Measurements from ENCODE around the gene SS18. TPM values are rescaled to one million over a fixed set of nuclear protein-coding genes. Genes with fewer than 3 reads are reported as not detected.

Gene SS18
- polyA plus RNA-seq, 2 donors = 30.4 to 40.6 TPM

DNA sequence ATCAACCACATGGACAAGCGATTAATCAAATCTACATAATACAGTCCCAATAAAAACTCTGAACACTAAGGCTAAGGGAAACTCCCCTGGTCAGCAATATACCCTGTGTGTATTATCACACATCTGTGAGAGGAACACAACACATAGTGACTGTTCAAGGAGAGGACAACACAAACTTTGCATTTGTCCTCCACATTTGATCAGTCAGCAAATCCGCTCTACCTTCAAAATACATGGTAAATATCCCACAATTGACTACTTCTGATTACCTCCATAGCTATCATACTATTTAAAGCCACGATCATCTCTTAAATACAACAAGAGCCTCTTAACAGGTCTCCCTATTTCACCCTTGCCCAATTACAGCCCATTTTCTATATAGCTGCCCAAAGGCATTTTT, 45.6 kb downstream of the SS18 start:
- 97 to 98% methylated on average over 3 of the region's 3 CpGs for WGBS, 2 donors
- H3K4me3 ChIP-seq (ENCODE audit: low read depth in 1 of 2, low read length in 2 of 2) = no peak overlapping the region
- no peaks in the 10 kb centered on the region for H3K4me1 ChIP-seq (ENCODE audit: control insufficient read depth in 2 of 2, insufficient read depth in 2 of 2, low read length in 1 of 2)
- no peaks in the 10 kb centered on the region for H3K27me3 ChIP-seq (ENCODE audit: control insufficient read depth in 1 of 2, insufficient read depth in 2 of 2, low read length in 2 of 2)
- H3K27ac ChIP-seq (ENCODE audit: low read depth in 2 of 2, low read length in 1 of 2) = no peak overlapping the region
- H3K36me3 ChIP-seq (ENCODE audit: control insufficient read depth in 2 of 2, insufficient read depth in 2 of 2, low read length in 1 of 2) = no peaks in the 10 kb centered on the region
- no peaks in the 10 kb centered on the region for H3K9me3 ChIP-seq (ENCODE audit: control insufficient read depth in 2 of 2, insufficient read depth in 1 of 2, low read depth in 1 of 2, low read length in 1 of 2)

GRCh38 chr18:26040051-26040656, 50.3 kb downstream of the SS18 start:
- Histone ChIP-seq H3K27ac (ENCODE audit: low read depth in 2 of 2, low read length in 1 of 2) (no peak overlapping the region), H3K27me3 (ENCODE audit: control insufficient read depth in 1 of 2, insufficient read depth in 2 of 2, low read length in 2 of 2) (no peaks in the 10 kb centered on the region), H3K4me3 (ENCODE audit: low read depth in 1 of 2, low read length in 2 of 2) (no peak overlapping the region), H3K4me1 (ENCODE audit: control insufficient read depth in 2 of 2, insufficient read depth in 2 of 2, low read length in 1 of 2) (no peaks in the 10 kb centered on the region), H3K36me3 (ENCODE audit: control insufficient read depth in 2 of 2, insufficient read depth in 2 of 2, low read length in 1 of 2) (peaks cover 0 to 2% of the 10 kb centered on the region in 2 donors), H3K9me3 (ENCODE audit: control insufficient read depth in 2 of 2, insufficient read depth in 1 of 2, low read depth in 1 of 2, low read length in 1 of 2) (no peaks in the 10 kb centered on the region)
- 62 to 63% methylated on average over 1 of the region's 1 CpG for WGBS, 2 donors

GRCh38 chr18:26039203-26039602, 51.2 kb downstream of the SS18 start:
- peaks cover 0 to 2% of the 10 kb centered on the region in 2 donors for H3K36me3 ChIP-seq (ENCODE audit: control insufficient read depth in 2 of 2, insufficient read depth in 2 of 2, low read length in 1 of 2)
- 100% methylated on average over 1 of the region's 1 CpG for WGBS, 2 donors
- H3K27ac ChIP-seq (ENCODE audit: low read depth in 2 of 2, low read length in 1 of 2) = no peak overlapping the region
- no peaks in the 10 kb centered on the region for H3K9me3 ChIP-seq (ENCODE audit: control insufficient read depth in 2 of 2, insufficient read depth in 1 of 2, low read depth in 1 of 2, low read length in 1 of 2)
- H3K4me1 ChIP-seq (ENCODE audit: control insufficient read depth in 2 of 2, insufficient read depth in 2 of 2, low read length in 1 of 2) = no peaks in the 10 kb centered on the region
- no peak overlapping the region for H3K4me3 ChIP-seq (ENCODE audit: low read depth in 1 of 2, low read length in 2 of 2)
- no peaks in the 10 kb centered on the region for H3K27me3 ChIP-seq (ENCODE audit: control insufficient read depth in 1 of 2, insufficient read depth in 2 of 2, low read length in 2 of 2)

DNA sequence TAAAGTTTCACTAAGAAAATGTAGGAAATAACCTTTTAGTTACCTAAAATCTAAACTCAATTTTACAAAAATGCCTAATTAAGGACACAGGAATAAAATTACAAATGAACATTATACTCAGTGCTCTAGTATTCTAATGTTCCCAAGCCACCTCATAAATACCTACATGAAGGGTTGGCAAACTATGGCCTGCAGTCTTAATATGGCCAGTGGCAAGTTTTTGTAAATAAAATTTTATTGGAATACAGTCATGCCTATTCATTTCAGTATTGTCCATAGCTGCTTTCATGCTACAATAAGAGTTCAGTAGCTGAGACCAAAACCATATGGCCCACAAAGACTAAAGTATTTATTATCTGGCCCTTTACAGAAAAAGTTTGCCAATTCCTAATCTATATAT, 53.8 kb downstream of the SS18 start:
- H3K4me1 ChIP-seq (ENCODE audit: control insufficient read depth in 2 of 2, insufficient read depth in 2 of 2, low read length in 1 of 2) = no peaks in the 10 kb centered on the region
- no peaks in the 10 kb centered on the region for H3K9me3 ChIP-seq (ENCODE audit: control insufficient read depth in 2 of 2, insufficient read depth in 1 of 2, low read depth in 1 of 2, low read length in 1 of 2)
- H3K4me3 ChIP-seq (ENCODE audit: low read depth in 1 of 2, low read length in 2 of 2) = no peak overlapping the region
- peaks cover 0 to 4% of the 10 kb centered on the region in 2 donors for H3K36me3 ChIP-seq (ENCODE audit: control insufficient read depth in 2 of 2, insufficient read depth in 2 of 2, low read length in 1 of 2)
- no peaks in the 10 kb centered on the region for H3K27me3 ChIP-seq (ENCODE audit: control insufficient read depth in 1 of 2, insufficient read depth in 2 of 2, low read length in 2 of 2)
- no peak overlapping the region for H3K27ac ChIP-seq (ENCODE audit: low read depth in 2 of 2, low read length in 1 of 2)

DNA sequence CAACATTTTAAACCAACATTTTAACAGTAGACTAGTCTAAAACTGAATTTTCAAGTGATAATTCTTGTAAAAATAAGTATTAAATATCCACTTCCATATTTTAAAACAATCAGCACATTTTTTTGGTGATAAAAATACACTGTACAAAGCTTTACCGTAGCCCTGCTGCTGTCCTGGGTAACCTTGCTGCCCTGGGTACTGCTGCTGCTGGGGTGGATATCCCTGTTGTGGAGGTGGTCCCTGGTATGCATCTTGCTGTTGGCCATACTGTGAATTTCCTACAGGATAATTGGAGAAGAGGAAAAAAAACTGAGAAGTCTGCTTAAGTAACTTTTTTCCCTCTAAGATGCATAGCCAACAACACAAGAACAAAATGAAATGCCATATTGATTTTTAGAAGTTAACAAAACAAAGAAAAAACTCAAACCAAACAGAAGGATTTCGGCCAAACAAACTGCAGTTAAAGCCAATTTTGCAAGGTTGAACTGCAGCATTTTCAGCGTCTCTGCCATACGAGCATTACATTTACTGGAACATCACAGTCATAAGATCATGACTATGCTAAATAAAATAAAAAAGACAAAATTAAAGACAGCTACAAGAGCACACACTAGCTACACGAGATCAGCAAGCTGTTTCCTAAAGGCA, 55.4 kb downstream of the SS18 start:
- WGBS, 2 donors = 77 to 93% methylated on average over 5 of the region's 5 CpGs
- Histone ChIP-seq H3K27ac (ENCODE audit: low read depth in 2 of 2, low read length in 1 of 2) (no peak overlapping the region), H3K36me3 (ENCODE audit: control insufficient read depth in 2 of 2, insufficient read depth in 2 of 2, low read length in 1 of 2) (peaks cover 1 to 6% of the 10 kb centered on the region in 2 donors), H3K9me3 (ENCODE audit: control insufficient read depth in 2 of 2, insufficient read depth in 1 of 2, low read depth in 1 of 2, low read length in 1 of 2) (no peaks in the 10 kb centered on the region), H3K4me1 (ENCODE audit: control insufficient read depth in 2 of 2, insufficient read depth in 2 of 2, low read length in 1 of 2) (no peaks in the 10 kb centered on the region), H3K4me3 (ENCODE audit: low read depth in 1 of 2, low read length in 2 of 2) (no peak overlapping the region), H3K27me3 (ENCODE audit: control insufficient read depth in 1 of 2, insufficient read depth in 2 of 2, low read length in 2 of 2) (no peaks in the 10 kb centered on the region)

DNA sequence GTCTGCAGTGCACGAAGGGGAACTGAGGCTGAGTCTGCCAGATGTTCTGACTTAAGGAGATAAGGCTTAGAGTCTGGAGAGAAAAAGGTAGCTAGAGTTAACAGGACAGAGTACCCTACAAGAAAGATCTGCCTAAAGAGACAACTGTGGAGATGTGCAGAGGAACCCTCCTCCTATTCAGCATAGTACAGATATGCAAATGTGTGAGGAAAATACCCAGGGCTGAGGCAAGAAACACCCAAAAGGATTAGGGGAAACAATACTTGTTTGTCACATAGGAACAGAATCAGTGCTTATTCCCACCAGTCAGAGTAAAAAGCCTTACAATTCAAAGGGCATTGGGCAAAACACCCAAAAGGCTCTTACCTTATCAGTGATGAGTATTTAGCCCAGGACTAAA, 67.8 kb downstream of the SS18 start:
- H3K36me3 ChIP-seq (ENCODE audit: control insufficient read depth in 2 of 2, insufficient read depth in 2 of 2, low read length in 1 of 2) = peaks cover 0 to 5% of the 10 kb centered on the region in 2 donors
- H3K4me1 ChIP-seq (ENCODE audit: control insufficient read depth in 2 of 2, insufficient read depth in 2 of 2, low read length in 1 of 2) = no peaks in the 10 kb centered on the region
- WGBS, 2 donors = 96 to 97% methylated on average over 1 of the region's 1 CpG

DNA sequence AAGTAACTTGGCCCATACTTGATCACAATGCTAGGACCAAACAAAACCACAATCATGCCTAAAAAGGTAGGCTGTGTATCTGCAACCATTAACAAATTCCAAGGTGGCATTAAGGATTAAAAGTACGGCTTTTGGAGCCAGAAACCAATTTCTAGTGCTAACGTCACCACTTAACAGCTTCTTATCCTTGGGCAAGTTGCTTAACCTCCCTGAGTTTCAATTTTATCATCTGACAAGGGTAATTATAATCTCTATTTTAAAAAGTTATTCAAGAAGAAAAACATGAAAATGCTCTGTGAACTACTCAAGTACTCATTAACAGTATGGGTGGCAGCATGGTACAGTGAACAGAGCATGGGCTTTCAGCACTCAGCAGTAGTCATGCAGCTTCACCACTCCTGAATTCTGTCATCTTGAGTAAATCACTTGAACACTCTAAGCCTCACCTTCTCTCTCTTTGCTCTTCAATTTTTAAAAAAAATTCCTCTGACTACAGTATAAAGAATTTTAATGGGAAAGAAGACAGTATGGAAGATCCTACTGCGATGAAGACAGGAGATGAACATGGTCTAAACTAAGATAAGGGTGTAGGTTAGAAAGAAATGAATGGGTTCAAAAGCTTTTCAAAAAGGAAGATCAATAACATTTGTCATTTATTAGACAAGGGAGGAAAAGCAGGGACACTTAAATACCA, 69.2 kb downstream of the SS18 start:
- Histone ChIP-seq H3K4me1 (ENCODE audit: control insufficient read depth in 2 of 2, insufficient read depth in 2 of 2, low read length in 1 of 2) (no peaks in the 10 kb centered on the region), H3K27ac (ENCODE audit: low read depth in 2 of 2, low read length in 1 of 2) (no peak overlapping the region), H3K9me3 (ENCODE audit: control insufficient read depth in 2 of 2, insufficient read depth in 1 of 2, low read depth in 1 of 2, low read length in 1 of 2) (no peaks in the 10 kb centered on the region), H3K36me3 (ENCODE audit: control insufficient read depth in 2 of 2, insufficient read depth in 2 of 2, low read length in 1 of 2) (peaks cover 0 to 5% of the 10 kb centered on the region in 2 donors), H3K27me3 (ENCODE audit: control insufficient read depth in 1 of 2, insufficient read depth in 2 of 2, low read length in 2 of 2) (no peaks in the 10 kb centered on the region), H3K4me3 (ENCODE audit: low read depth in 1 of 2, low read length in 2 of 2) (no peak overlapping the region)
- 89 to 90% methylated on average over 3 of the region's 3 CpGs for WGBS, 2 donors

More for the DNA sequence above, 67.8 kb downstream of the SS18 start:
- Histone ChIP-seq H3K27me3 (ENCODE audit: control insufficient read depth in 1 of 2, insufficient read depth in 2 of 2, low read length in 2 of 2) (no peaks in the 10 kb centered on the region), H3K9me3 (ENCODE audit: control insufficient read depth in 2 of 2, insufficient read depth in 1 of 2, low read depth in 1 of 2, low read length in 1 of 2) (no peaks in the 10 kb centered on the region), H3K27ac (ENCODE audit: low read depth in 2 of 2, low read length in 1 of 2) (no peak overlapping the region), H3K4me3 (ENCODE audit: low read depth in 1 of 2, low read length in 2 of 2) (no peak overlapping the region)

- Histone ChIP-seq H3K4me3 (ENCODE audit: low read depth in 1 of 2, low read length in 2 of 2) (no peak overlapping the region), H3K27me3 (ENCODE audit: control insufficient read depth in 1 of 2, insufficient read depth in 2 of 2, low read length in 2 of 2) (no peaks in the 10 kb centered on the region), H3K36me3 (ENCODE audit: control insufficient read depth in 2 of 2, insufficient read depth in 2 of 2, low read length in 1 of 2) (peaks cover 0 to 2% of the 10 kb centered on the region in 2 donors), H3K9me3 (ENCODE audit: control insufficient read depth in 2 of 2, insufficient read depth in 1 of 2, low read depth in 1 of 2, low read length in 1 of 2) (no peaks in the 10 kb centered on the region), H3K27ac (ENCODE audit: low read depth in 2 of 2, low read length in 1 of 2) (no peak overlapping the region), H3K4me1 (ENCODE audit: control insufficient read depth in 2 of 2, insufficient read depth in 2 of 2, low read length in 1 of 2) (no peaks in the 10 kb centered on the region)
Observed at GRCh38 chr18:26017929-26018328, 72.5 kb downstream of the SS18 start.

GRCh38 chr18:26014462-26014861, 76.0 kb downstream of the SS18 start:
- no peaks in the 10 kb centered on the region for H3K4me1 ChIP-seq (ENCODE audit: control insufficient read depth in 2 of 2, insufficient read depth in 2 of 2, low read length in 1 of 2)
- no peaks in the 10 kb centered on the region for H3K9me3 ChIP-seq (ENCODE audit: control insufficient read depth in 2 of 2, insufficient read depth in 1 of 2, low read depth in 1 of 2, low read length in 1 of 2)
- H3K4me3 ChIP-seq (ENCODE audit: low read depth in 1 of 2, low read length in 2 of 2) = no peak overlapping the region
- no peak overlapping the region for H3K27ac ChIP-seq (ENCODE audit: low read depth in 2 of 2, low read length in 1 of 2)
- H3K36me3 ChIP-seq (ENCODE audit: control insufficient read depth in 2 of 2, insufficient read depth in 2 of 2, low read length in 1 of 2) = peaks cover 0 to 2% of the 10 kb centered on the region in 2 donors
- H3K27me3 ChIP-seq (ENCODE audit: control insufficient read depth in 1 of 2, insufficient read depth in 2 of 2, low read length in 2 of 2) = no peaks in the 10 kb centered on the region

GRCh38 chr18:26008619-26009018, 81.8 kb downstream of the SS18 start:
- 95 to 98% methylated on average over 1 of the region's 1 CpG for WGBS, 2 donors
- H3K4me3 ChIP-seq (ENCODE audit: low read depth in 1 of 2, low read length in 2 of 2) = no peak overlapping the region
- no peak overlapping the region for H3K27ac ChIP-seq (ENCODE audit: low read depth in 2 of 2, low read length in 1 of 2)
- no peaks in the 10 kb centered on the region for H3K27me3 ChIP-seq (ENCODE audit: control insufficient read depth in 1 of 2, insufficient read depth in 2 of 2, low read length in 2 of 2)
- no peaks in the 10 kb centered on the region for H3K36me3 ChIP-seq (ENCODE audit: control insufficient read depth in 2 of 2, insufficient read depth in 2 of 2, low read length in 1 of 2)
- no peaks in the 10 kb centered on the region for H3K9me3 ChIP-seq (ENCODE audit: control insufficient read depth in 2 of 2, insufficient read depth in 1 of 2, low read depth in 1 of 2, low read length in 1 of 2)
- no peaks in the 10 kb centered on the region for H3K4me1 ChIP-seq (ENCODE audit: control insufficient read depth in 2 of 2, insufficient read depth in 2 of 2, low read length in 1 of 2)
